Peyer's patch (tissue), 4 donors: ENCODE data around the gene TCF7L1. TPM values are rescaled to one million over a fixed set of nuclear protein-coding genes. Genes with fewer than 3 reads are reported as not detected.

Experiments used
- DNase-seq, 3 donors: peaks; one replicate each; pipeline ENCODE4 v3.0.0-alpha.2; 2017 to 2019
- H3K27ac ChIP-seq, 4 donors: fragments of 200-600 bp; sonication (generic); one replicate each; pipeline ENCODE4 v1.5.1; 2016 to 2019
- H3K27me3 ChIP-seq, 2 donors: fragments of 200-600 bp; sonication (generic); one replicate each; pipeline ENCODE4 v1.5.1; 2019
- H3K36me3 ChIP-seq, 3 donors: fragments of 200-600 bp; sonication (generic); one replicate each; pipeline ENCODE4 v1.5.1; 2016 to 2019
- H3K4me1 ChIP-seq, 4 donors: fragments of 200-600 bp; sonication (generic); one replicate each; pipeline ENCODE4 v1.5.1; 2016 to 2019
- H3K4me3 ChIP-seq, 4 donors: fragments of 200-600 bp; sonication (generic); 1 replicate in 3 of 4; 2 replicates in 1 of 4; pipeline ENCODE4 v1.5.1; 2016 to 2019; ENCODE audit warnings: mild to moderate bottlenecking in 1 of 4
- H3K9me3 ChIP-seq, 4 donors: fragments of 200-600 bp; sonication (generic); one replicate each; pipeline ENCODE4 v1.5.1; 2016 to 2019; ENCODE audit warnings: mild to moderate bottlenecking in 1 of 4
- CTCF ChIP-seq, 6 experiments: fragments of 450-650 bp in 4 of 6; fragments of 200-600 bp in 2 of 6; sonication (generic) in 1 of 6; IDR thresholded peaks; one replicate each; pipeline ENCODE4 v1.5.1; 2017 to 2019; ENCODE audit warnings: antibody characterized with exemption in 6 of 6, mild to moderate bottlenecking in 3 of 6, moderate library complexity in 1 of 6
- POLR2A ChIP-seq, 2 donors: fragments of 450-650 bp; IDR thresholded peaks; one replicate each; pipeline ENCODE4 v1.5.1; 2017; ENCODE audit warnings: antibody characterized with exemption in 2 of 2, mild to moderate bottlenecking in 2 of 2, moderate library complexity in 2 of 2
- total RNA-seq, 4 donors: library from RNA; depleted of rRNA; stranded (reverse); fragments of >200 nt; gene quantifications; one replicate each; pipeline ENCODE4 v1.1.0, GENCODE V29; 2016

TCF7L1 gene
- total RNA-seq, 4 donors from 2014 or later: 0.35 to 5.8 (median 1.7) TPM

- DNase-seq: peak in 1 of 3 donors; percentile 7
- TF ChIP-seq POLR2A (IDR thresholded peaks at IDR 0.05): no peak
- TF ChIP-seq CTCF (IDR thresholded peaks at IDR 0.05): no peak
- H3K27me3 ChIP-seq: no peaks in the 10 kb centered on the region
Measured at GRCh38 chr2:85169581-85169980, 36.4 kb downstream of the TCF7L1 start.

GRCh38 chr2:85170938-85171475, 37.8 kb downstream of the TCF7L1 start:
- no peaks in the 10 kb centered on the region for H3K27me3 ChIP-seq
- H3K4me3 ChIP-seq: no peak overlapping the region
- TF ChIP-seq POLR2A (IDR thresholded peaks at IDR 0.05) (no peak), CTCF (IDR thresholded peaks at IDR 0.05) (no peak)
- no peak for DNase-seq
- H3K36me3 ChIP-seq: no peaks in the 10 kb centered on the region
- H3K4me1 ChIP-seq: peaks cover 0 to 9% (median 0%) of the 10 kb centered on the region in 4 donors
- H3K27ac ChIP-seq: no peak overlapping the region
- H3K9me3 ChIP-seq: peaks cover 0 to 4% (median 0%) of the 10 kb centered on the region in 4 donors

More at GRCh38 chr2:85169581-85169980, 36.4 kb downstream of the TCF7L1 start:
- Histone ChIP-seq H3K4me1 (no peaks in the 10 kb centered on the region), H3K4me3 (no peak overlapping the region), H3K36me3 (no peaks in the 10 kb centered on the region), H3K27ac (no peak overlapping the region), H3K9me3 (peaks cover 0 to 4% (median 0%) of the 10 kb centered on the region in 4 donors)

- H3K27ac ChIP-seq: no peak overlapping the region
- peak in 1 of 3 donors; percentile 15 for DNase-seq
- peaks cover 0 to 4% (median 0%) of the 10 kb centered on the region in 4 donors for H3K9me3 ChIP-seq
- no peaks in the 10 kb centered on the region for H3K36me3 ChIP-seq
- TF ChIP-seq POLR2A (IDR thresholded peaks at IDR 0.05) (no peak), CTCF (IDR thresholded peaks at IDR 0.05) (no peak)
- peaks cover 0 to 9% (median 0%) of the 10 kb centered on the region in 4 donors for H3K4me1 ChIP-seq
- no peaks in the 10 kb centered on the region for H3K27me3 ChIP-seq
- H3K4me3 ChIP-seq: no peak overlapping the region
Measured at GRCh38 chr2:85171916-85172315, 38.7 kb downstream of the TCF7L1 start.

- TF ChIP-seq CTCF (IDR thresholded peaks at IDR 0.05): no peak
- no peak for TF ChIP-seq POLR2A (IDR thresholded peaks at IDR 0.05)
Measured at GRCh38 chr2:85173909-85174308, 40.7 kb downstream of the TCF7L1 start.

GRCh38 chr2:85174943-85175342, 41.8 kb downstream of the TCF7L1 start:
- peak in 1 of 3 donors; percentile 6 for DNase-seq
- Histone ChIP-seq H3K9me3 (peaks cover 0 to 4% (median 0%) of the 10 kb centered on the region in 4 donors), H3K4me1 (peaks cover 0 to 9% (median 0%) of the 10 kb centered on the region in 4 donors), H3K27ac (no peak overlapping the region), H3K36me3 (no peaks in the 10 kb centered on the region), H3K27me3 (no peaks in the 10 kb centered on the region), H3K4me3 (no peak overlapping the region)
- TF ChIP-seq POLR2A (IDR thresholded peaks at IDR 0.05) (no peak), CTCF (IDR thresholded peaks at IDR 0.05) (no peak)

More at GRCh38 chr2:85173909-85174308, 40.7 kb downstream of the TCF7L1 start:
- Histone ChIP-seq H3K36me3 (no peaks in the 10 kb centered on the region), H3K27ac (no peak overlapping the region), H3K4me3 (no peak overlapping the region), H3K9me3 (peaks cover 0 to 4% (median 0%) of the 10 kb centered on the region in 4 donors), H3K4me1 (peaks cover 0 to 9% (median 0%) of the 10 kb centered on the region in 4 donors), H3K27me3 (no peaks in the 10 kb centered on the region)
- DNase-seq: peak in 1 of 3 donors; percentile 3
